ENCODE measurements around the gene EEF2K. TPM values are rescaled to one million over a fixed set of nuclear protein-coding genes. Genes with fewer than 3 reads are reported as not detected.

Gene EEF2K
- total and polyA plus RNA-seq, 2 of the 13 experiments (the other 11 are each of a cell fraction or from before 2014, with no cell fraction given): 22.0 to 23.8 TPM

- TF ChIP-seq ZNF30 (CRISPR knock-in tag; IDR thresholded peaks at IDR 0.05) (no peak), HNF1A (IDR thresholded peaks at IDR 0.05; ENCODE audit: low read depth) (no peak), HNF1A (CRISPR knock-in tag; IDR thresholded peaks at IDR 0.05; ENCODE audit: borderline replicate concordance) (no peak; the same call in 1 of the 2 replicates), GRHL1 (CRISPR knock-in tag; conservative IDR thresholded peaks at IDR 0.05) (no peak), ZNF263 (CRISPR knock-in tag; IDR thresholded peaks at IDR 0.05) (peak; percentile 53; the same call in 1 of the 2 replicates), NFKBIZ (CRISPR knock-in tag; IDR thresholded peaks at IDR 0.05) (no peak), TMF1 (CRISPR knock-in tag; IDR thresholded peaks at IDR 0.05; ENCODE audit: low read depth) (no peak), GTF2F1 (IDR thresholded peaks at IDR 0.05; ENCODE audit: low read length) (no peak), ZNF501 (CRISPR knock-in tag; IDR thresholded peaks at IDR 0.05) (no peak; the same call in 1 of the 2 replicates), ZNF7 (CRISPR knock-in tag; IDR thresholded peaks at IDR 0.05) (no peak), GABPB1 (CRISPR knock-in tag; IDR thresholded peaks at IDR 0.05) (no peak), ZNF652 (CRISPR knock-in tag; IDR thresholded peaks at IDR 0.05; ENCODE audit: borderline replicate concordance, low read depth) (no peak), KLF16 (CRISPR knock-in tag; IDR thresholded peaks at IDR 0.05) (peak in 1 of 2 experiments; percentile 60; a peak in 1 of 4 replicates)
- TF ChIP-seq, protein P1, sequence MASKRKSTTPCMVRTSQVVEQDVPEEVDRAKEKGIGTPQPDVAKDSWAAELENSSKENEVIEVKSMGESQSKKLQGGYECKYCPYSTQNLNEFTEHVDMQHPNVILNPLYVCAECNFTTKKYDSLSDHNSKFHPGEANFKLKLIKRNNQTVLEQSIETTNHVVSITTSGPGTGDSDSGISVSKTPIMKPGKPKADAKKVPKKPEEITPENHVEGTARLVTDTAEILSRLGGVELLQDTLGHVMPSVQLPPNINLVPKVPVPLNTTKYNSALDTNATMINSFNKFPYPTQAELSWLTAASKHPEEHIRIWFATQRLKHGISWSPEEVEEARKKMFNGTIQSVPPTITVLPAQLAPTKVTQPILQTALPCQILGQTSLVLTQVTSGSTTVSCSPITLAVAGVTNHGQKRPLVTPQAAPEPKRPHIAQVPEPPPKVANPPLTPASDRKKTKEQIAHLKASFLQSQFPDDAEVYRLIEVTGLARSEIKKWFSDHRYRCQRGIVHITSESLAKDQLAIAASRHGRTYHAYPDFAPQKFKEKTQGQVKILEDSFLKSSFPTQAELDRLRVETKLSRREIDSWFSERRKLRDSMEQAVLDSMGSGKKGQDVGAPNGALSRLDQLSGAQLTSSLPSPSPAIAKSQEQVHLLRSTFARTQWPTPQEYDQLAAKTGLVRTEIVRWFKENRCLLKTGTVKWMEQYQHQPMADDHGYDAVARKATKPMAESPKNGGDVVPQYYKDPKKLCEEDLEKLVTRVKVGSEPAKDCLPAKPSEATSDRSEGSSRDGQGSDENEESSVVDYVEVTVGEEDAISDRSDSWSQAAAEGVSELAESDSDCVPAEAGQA (IDR thresholded peaks at IDR 0.05; ENCODE audit: low read depth): no peak
- TF ChIP-seq, protein P1 (CRISPR knock-in tag; IDR thresholded peaks at IDR 0.05; ENCODE audit: borderline replicate concordance): no peak
Observed at GRCh38 chr16:22188595-22189442, 17.3 kb upstream of the EEF2K start (continued).

Measured in HepG2 (cell line).